Amniotic epithelial cell (primary cell): ENCODE data around the gene CDC20.
A peak's percentile ranks its signal among the peaks of the same experiment; 100 is the strongest.

Experiments used
- DNase-seq: peaks from one replicate; pipeline ENCODE4 v3.0.0-alpha.2; 2010; ENCODE audit warnings: low read depth

Gene CDC20

DNA sequence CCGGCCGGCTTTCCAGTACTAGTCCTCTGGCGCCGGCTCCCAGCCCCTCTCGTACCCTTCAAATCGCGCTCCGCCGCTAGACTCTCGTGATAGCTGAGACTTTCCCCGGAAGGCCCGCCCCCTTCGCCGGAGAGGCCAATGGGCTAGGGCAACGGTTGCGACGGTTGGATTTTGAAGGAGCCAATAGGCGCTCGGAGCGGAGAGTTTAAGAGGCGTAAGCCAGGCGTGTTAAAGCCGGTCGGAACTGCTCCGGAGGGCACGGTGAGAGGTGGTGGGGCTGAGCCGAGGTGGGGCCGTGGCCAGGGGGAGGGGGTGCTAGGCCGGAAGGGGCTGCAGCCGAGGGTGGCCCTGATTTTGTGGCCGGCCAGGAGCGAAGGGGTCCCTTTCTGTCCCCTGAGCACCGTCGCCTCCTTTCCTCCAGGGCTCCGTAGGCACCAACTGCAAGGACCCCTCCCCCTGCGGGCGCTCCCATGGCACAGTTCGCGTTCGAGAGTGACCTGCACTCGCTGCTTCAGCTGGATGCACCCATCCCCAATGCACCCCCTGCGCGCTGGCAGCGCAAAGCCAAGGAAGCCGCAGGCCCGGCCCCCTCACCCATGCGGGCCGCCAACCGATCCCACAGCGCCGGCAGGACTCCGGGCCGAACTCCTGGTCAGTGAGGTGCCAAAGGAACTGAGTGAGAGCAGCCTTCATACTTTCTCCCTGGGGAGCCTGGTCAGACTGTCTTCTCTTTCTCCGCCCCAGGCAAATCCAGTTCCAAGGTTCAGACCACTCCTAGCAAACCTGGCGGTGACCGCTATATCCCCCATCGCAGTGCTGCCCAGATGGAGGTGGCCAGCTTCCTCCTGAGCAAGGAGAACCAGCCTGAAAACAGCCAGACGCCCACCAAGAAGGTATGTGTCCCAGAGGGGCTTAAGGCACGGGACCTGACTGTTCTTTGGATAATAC, at the start of gene CDC20:
Gene CDC20, plus strand, starts transcription at position 236 of the 948 bp plus-strand sequence. Its CDS starts 235 bp downstream, at position 471.
- DNase-seq = peak; percentile 90

DNA sequence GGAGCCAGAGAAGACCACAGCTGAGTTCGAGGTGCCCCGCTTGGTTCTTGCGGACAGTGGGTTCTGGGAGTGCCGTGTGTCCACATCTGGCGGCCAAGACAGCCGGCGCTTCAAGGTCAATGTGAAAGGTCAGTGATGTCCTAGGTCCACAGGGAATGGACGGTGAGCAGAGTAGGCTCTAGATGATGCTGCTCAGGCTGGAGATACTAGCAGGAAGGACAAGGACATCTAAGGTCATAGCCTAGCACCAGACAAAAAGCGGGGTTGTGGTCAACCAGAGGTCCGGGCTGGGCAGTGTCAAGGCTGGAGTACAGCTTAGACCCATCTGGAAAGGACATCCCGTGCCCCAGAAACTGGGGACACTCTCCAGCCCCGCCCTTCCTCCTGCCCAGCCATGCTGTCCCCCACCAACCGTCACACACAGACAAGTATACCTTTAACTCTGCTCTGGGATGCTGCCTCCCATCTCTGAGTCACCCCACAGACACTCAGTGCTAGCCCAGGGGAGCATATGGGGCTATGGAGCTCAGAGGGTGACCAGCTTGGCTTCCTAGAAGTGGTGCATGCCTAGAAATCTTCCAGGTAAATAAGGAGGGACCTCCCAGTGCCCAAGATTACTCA, 49.3 kb upstream of the CDC20 start:
- no peak for DNase-seq

DNA sequence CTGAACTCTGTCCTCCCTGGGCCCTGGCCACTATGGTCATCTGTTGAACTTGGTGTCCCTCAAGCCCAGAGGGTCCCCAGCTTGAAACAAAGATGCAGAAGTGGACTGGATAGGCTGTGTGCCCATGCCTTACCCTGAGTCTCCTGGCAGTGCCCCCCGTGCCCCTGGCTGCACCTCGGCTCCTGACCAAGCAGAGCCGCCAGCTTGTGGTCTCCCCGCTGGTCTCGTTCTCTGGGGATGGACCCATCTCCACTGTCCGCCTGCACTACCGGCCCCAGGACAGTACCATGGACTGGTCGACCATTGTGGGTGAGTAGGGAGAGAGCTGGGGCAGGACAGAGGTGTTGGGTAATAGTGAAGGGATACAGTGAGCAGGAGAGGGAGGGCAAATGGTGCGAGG, 47.3 kb upstream of the CDC20 start:
- DNase-seq = no peak

DNA sequence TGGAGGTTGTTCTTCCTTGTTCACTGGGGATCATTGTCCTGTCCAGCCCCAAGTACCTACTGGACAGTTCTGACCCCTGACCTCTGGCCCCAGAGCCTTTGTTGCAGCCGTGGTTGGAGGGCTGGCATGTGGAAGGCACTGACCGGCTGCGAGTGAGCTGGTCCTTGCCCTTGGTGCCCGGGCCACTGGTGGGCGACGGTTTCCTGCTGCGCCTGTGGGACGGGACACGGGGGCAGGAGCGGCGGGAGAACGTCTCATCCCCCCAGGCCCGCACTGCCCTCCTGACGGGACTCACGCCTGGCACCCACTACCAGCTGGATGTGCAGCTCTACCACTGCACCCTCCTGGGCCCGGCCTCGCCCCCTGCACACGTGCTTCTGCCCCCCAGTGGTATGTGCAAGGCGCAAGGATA, 46.6 kb upstream of the CDC20 start:
- no peak for DNase-seq

DNA sequence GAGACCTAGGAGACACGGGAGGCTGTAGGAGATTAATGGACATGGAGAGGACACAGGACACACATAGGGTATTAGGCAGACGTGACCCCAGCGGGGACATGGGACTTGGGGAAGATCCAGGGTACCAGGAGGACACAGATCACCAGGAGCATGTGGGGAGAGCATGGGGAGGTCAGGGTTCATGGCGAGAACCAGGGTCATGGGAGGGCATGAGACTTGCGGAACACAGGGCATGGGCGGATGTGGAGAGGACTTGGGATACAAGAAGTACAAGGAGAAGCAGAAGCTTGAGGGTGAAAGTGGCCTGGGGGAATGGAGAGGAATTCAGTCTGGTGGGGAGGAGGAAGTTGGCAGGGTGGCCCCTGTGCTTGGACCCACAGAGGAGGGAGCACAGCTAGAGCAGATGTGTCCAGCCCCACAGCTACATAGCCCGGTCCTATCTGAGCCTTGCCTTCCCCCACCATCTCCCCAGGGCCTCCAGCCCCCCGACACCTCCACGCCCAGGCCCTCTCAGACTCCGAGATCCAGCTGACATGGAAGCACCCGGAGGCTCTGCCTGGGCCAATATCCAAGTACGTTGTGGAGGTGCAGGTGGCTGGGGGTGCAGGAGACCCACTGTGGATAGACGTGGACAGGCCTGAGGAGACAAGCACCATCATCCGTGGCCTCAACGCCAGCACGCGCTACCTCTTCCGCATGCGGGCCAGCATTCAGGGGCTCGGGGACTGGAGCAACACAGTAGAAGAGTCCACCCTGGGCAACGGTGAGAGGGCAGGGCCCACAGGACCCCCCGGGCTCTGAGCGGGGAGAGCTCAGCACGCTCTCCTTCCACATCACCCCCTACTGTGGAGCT, 45.9 kb upstream of the CDC20 start:
- no peak for DNase-seq

DNA sequence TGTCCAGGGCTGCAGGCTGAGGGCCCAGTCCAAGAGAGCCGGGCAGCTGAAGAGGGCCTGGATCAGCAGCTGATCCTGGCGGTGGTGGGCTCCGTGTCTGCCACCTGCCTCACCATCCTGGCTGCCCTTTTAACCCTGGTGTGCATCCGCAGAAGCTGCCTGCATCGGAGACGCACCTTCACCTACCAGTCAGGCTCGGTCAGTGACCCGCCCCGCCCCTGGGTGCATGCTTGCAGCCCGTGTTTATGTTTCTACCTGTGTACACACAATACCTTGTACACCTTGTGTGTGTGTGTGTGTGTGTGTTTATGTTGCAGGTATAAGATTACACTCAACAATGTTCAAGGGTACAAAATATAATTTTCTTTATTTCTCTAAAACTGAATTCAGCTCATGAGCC, 45.0 kb upstream of the CDC20 start:
- no peak for DNase-seq

DNA sequence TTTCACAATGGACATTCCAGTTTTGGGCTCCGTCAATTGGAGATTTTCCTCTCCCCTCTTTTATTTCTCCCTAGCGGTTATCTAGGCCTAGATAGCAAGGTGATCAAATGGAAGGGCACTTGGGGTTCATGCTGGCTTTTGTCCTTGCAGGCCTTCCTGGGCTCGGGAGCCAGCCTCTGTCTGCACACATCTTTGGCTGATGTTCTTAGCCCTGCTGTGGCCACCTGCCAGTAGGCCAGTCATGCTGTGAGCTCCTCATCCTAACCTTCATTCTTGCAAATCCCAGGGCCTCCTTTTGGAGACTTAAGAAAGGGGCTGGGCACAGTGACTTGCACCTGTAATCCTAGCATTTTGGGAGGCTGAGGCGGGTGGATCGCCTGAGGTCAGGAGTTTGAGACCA, 44.5 kb upstream of the CDC20 start:
- DNase-seq = no peak

DNA sequence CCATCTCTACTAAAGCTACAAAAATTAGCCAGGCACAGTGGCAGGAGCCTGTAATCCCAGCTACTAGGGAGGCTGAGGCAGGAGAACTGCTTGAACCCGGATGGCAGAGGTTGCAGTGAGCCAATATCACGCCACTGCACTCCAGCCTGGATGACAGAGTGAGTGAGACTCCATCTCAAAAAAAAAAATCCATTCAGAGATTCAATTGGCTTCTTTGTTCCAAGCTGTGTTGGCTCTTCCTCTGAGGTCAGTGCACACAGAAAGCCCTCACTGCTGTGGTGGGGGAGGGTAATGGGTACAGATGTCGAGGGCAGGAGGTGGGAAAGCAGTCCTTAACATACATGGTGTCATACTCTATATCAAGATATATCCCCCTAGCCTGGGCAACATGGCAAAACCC, 43.3 kb upstream of the CDC20 start:
- DNase-seq = no peak

DNA sequence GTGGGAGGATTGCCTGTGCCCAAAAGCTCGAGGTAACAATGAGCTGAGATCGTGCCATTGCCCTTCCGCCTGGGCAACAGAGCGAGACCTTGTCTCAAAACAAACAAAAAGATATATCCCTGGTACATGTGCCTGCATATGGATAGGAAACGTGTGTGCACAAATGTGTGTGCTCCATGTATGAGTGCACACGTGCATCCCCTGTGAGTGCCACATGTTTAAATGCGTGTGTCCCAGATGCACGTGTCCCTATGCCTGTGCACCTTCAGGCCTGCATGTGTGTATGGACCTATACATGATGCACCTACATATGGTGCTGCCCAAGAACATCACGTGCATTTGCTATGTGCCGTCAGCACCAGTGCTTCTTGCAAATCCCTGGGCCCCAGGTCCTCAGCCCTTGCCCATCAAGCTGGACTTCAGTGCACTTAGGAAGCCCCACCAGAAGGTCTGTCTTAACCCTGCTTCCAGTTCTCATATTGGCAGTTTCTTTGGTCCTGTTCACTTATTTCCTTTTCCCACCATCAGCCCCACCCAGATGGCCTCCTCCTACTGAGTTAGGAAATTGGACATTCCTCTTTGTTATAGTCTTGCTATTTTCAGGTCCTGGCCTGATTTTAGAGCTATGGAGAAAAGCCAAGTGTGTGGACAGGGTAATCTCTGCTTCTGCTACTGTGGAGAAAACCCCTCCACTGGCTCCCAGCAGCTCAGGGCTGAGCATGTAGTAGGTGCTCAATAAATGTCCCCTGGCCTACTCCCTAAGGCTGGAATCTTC, 42.6 kb upstream of the CDC20 start:
- no peak for DNase-seq

DNA sequence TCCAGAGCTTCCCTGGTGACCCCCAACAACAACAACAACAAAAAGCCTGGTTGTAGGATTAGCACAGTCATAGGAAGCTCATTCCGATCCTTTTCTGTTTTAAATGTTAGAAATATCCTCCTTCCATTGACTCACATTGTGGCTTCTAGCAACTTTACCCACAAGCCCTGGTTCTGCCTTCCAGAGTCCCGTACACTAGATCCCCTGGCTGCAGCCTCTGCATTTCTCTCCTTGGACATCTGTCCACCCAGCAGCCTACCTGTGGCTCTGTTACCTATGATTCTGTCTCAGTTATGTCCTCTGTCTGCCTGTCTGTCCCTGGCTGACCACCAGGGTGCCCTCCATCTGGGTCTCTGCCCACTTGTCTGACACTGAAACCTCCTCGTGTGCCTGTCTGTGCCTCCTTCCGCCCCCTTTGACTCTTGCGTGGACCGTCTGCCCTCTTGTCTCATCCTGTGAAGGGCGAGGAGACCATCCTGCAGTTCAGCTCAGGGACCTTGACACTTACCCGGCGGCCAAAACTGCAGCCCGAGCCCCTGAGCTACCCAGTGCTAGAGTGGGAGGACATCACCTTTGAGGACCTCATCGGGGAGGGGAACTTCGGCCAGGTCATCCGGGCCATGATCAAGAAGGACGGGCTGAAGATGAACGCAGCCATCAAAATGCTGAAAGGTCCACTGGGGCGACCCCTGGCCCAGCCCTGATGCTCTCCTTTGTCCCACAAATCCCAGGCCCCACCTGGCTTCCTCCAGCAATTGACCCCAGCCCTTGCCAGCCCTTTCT, 41.9 kb upstream of the CDC20 start:
- DNase-seq = no peak

DNA sequence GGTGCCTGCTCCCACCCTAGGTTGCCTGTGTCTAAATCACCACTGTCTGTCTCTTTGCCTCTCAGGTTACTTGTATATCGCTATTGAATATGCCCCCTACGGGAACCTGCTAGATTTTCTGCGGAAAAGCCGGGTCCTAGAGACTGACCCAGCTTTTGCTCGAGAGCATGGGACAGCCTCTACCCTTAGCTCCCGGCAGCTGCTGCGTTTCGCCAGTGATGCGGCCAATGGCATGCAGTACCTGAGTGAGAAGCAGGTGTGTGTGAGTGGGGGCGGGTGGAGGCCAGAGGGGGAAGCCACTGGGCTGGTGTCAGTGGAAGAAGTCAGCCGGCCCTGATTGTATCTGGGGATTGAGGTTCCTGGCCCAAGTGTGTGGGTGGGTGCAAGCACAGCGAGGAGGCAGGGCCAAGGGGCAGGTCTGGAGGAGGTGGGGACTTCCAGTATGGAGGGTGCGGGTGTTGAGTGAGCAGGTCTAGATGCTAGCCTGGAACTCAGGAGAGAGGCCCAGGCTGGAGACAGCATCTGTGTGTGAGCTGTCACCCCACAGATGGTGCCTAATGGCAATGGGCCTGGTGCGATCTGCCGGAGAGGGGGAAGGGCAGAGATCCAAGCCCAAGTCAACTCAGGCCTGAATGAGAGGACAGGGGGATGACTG, 40.8 kb upstream of the CDC20 start:
- DNase-seq = no peak

DNA sequence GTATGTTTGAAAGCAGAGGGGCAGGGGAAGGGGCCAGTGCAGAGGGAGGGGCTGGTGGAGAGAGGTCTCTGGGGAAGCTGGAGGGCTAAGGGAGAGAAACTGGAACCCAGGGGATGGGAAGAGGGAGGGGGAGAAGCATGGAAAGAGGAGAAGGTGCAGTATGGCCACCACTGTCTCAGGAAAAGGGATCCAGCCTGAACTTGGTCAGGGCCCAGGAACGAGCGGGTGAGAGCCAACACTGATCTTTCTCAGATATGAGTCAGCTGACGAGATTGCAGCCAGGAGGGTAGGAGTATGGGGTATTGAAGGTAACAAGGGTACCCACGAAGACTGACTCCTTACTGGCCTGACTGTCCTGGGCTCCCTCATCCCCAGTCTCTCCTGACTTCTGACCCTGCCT, 40.0 kb upstream of the CDC20 start:
- DNase-seq = no peak

DNA sequence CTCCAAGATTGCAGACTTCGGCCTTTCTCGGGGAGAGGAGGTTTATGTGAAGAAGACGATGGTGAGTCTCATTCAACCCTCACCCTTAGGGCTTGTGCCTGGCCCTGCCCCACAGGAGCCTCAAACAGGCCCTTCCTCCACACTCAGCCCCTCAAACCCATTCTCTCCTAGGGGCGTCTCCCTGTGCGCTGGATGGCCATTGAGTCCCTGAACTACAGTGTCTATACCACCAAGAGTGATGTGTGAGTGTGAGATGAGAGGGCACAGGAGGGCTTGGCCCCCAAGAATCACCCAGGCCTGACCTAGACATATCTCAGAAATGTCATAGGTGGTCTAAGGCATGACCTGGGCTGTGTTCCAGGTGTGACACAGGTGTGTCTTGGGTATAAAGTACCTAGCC, 39.5 kb upstream of the CDC20 start:
- no peak for DNase-seq

DNA sequence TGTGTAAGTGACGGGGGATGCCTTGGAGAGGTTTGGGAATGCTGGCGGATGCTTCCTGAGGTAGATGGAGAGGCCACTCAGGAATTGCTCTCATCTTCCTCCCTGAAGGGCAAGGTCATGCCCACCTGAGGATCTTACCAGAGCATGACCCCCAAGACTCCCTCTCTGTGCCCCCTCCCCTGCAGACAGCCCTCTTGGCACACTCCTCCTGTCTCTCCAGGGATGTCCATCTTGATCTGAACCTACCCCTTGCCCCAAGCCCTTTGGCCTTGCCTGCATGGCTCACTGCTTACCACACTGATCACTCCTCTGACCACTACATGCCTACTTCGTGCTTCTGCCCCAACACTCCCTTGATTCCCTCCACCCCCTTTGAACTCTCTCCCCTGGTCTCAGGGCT, 39.0 kb upstream of the CDC20 start:
- no peak for DNase-seq

DNA sequence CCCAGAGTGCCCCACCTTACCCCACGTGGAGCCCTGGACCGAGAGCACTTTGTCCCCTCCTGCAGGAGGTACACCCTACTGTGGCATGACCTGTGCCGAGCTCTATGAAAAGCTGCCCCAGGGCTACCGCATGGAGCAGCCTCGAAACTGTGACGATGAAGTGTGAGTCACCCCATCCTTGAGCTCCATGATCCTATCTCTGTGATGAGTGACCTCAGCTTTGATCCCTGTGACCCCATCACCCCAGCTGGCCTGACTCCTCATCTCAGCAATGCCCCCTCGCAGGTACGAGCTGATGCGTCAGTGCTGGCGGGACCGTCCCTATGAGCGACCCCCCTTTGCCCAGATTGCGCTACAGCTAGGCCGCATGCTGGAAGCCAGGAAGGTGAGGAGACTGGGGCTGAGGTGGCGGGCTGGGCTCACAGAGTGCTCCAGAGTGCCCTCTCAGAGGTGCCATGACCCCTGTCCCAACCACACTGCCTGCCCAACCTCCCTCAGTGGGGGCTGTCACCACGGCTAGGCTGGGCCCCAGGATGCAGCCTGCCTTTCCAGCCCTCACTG, 37.4 kb upstream of the CDC20 start:
- no peak for DNase-seq

DNA sequence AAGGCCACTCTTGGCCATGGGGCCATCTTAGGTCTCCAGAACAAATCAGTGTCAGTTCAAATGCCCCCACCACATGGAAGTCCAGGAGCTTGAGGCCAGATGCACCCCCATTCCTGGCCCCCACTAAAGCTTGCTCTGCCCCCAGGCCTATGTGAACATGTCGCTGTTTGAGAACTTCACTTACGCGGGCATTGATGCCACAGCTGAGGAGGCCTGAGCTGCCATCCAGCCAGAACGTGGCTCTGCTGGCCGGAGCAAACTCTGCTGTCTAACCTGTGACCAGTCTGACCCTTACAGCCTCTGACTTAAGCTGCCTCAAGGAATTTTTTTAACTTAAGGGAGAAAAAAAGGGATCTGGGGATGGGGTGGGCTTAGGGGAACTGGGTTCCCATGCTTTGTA, 36.3 kb upstream of the CDC20 start:
- no peak for DNase-seq

DNA sequence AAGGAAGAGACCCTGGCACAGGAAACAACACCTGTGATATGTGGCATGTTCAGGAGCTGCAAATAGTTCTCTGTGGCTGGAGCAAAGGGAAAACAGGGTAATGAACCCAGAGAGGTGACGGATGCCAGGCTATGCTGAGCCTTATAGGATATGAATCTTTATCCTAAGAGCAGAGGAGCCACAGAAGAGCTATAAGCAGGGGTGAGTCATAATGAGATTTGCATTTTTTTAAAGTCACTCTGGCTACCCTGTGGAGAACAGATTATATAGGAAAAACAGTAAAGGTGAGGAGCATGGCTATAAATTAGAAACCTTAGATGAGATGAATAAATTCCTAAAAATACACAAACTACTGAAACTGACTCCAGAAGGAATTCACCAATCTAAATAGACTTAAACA, 34.0 kb upstream of the CDC20 start:
- DNase-seq = no peak

DNA sequence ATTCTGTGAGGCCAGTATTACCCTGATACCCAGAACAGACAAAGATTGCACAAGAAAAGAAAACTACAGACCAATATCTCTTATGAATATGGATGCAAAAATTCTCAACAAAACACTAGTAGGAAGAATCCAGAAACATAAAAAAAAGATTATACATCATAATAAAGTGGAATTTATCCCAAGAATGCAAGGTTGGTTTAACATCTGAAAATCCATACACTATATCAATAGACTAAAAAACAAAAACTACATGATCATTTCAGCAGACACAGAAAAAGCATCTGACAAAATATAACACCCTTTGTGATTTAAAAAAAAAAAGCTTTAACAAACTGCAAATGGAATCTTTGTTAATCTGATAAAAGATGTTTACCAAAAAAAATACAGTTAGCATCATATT, 33.4 kb upstream of the CDC20 start:
- DNase-seq = no peak

DNA sequence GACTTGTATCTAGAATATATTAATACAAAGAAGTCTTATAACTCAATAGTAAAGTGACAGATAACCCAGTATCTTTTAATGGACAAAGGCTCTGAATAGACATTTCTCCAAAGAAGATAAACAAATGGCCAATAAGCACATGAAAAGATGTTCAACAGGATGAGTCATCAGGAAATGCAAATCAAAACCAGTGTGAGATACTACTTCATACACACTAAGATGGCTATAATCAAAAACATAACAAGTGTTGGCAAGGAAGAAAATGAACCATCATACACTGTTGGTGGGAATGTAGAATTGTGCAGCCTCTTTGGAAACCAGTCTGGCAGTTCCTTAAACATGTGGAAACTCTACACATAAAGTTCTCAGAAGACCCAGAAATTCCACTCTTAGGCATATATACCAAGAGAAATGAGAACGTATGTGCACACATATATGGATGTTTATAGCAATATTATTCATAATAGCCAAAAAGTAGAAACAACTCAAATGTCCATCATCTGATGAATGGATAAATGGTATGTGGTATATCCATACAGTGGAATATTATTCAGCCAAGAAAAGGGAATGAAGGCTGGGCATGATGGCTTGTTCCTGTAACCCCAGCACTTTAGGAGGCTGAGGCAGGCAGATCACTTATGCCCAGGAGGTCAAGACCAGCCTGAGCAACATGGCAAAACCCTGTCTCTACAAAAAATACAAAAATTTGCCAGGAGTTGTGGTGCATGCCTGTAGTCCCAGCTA, 31.1 kb upstream of the CDC20 start:
- no peak for DNase-seq
